ENCODE data around the gene PROB1. TPM values are rescaled to one million over a fixed set of nuclear protein-coding genes. Genes with fewer than 3 reads are reported as not detected.

PROB1 gene
- total RNA-seq, 4 donors from 2014 or later, result 0.18 to 0.94 (median 0.84) TPM

DNA sequence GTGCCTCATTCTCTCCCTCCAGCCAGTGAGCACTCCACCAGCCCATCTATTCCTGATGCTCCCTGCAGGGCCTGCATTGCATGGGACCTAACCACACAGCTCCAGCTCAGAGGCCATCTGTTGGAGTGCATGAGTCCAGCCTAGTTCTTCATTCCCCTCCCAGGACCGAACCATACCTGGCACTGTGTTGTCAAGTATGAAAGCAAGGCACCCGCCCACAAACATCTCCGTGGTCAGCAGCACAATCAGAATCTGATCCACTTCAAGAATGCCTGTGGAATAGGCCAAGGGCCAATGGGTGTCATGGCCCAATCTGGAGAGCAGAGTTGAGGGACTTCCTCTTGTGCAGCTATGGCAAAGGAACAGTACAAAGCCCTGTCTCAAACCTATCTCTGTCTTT, 17.7 kb downstream of the PROB1 start:
- Histone ChIP-seq H3K4me1 (peaks cover 0 to 17% (median 2%) of the 10 kb centered on the region in 4 donors), H3K9me3 (no peaks in the 10 kb centered on the region), H3K36me3 (peaks cover 0 to 26% (median 0%) of the 10 kb centered on the region in 3 donors), H3K27me3 (no peaks in the 10 kb centered on the region), H3K4me3 (no peak overlapping the region), H3K27ac (no peak overlapping the region)
- TF ChIP-seq, protein P1, sequence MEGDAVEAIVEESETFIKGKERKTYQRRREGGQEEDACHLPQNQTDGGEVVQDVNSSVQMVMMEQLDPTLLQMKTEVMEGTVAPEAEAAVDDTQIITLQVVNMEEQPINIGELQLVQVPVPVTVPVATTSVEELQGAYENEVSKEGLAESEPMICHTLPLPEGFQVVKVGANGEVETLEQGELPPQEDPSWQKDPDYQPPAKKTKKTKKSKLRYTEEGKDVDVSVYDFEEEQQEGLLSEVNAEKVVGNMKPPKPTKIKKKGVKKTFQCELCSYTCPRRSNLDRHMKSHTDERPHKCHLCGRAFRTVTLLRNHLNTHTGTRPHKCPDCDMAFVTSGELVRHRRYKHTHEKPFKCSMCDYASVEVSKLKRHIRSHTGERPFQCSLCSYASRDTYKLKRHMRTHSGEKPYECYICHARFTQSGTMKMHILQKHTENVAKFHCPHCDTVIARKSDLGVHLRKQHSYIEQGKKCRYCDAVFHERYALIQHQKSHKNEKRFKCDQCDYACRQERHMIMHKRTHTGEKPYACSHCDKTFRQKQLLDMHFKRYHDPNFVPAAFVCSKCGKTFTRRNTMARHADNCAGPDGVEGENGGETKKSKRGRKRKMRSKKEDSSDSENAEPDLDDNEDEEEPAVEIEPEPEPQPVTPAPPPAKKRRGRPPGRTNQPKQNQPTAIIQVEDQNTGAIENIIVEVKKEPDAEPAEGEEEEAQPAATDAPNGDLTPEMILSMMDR (IDR thresholded peaks at IDR 0.05), result no peak
- TF ChIP-seq POLR2A (IDR thresholded peaks at IDR 0.05), result no peak
- DNase-seq, result peak in 2 of 3 donors; percentile 17 to 37

DNA sequence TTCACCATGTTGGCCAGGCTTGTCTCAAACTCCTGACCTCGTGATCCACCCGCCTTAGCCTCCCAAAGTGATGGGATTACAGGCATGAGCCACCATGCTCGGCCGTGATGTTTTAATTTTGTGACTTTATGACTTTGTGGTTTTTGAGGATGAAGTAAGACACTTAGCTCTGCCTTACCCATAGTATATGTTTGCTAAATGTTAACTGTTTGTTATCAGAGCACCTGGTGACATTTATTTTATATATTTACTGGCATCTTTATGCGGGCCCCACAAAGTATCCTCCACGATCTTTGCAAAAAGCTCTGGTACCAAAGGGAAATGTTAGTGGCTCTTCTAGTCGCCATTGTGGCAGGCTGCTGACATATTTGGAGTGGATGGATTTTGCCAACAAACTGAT, 18.5 kb downstream of the PROB1 start:
- Histone ChIP-seq H3K4me3 (no peak overlapping the region), H3K27me3 (no peaks in the 10 kb centered on the region), H3K27ac (no peak overlapping the region), H3K9me3 (no peaks in the 10 kb centered on the region), H3K36me3 (peaks cover 0 to 34% (median 0%) of the 10 kb centered on the region in 3 donors), H3K4me1 (peaks cover 0 to 10% (median 2%) of the 10 kb centered on the region in 4 donors)
- DNase-seq, result no peak
- no peak for TF ChIP-seq POLR2A (IDR thresholded peaks at IDR 0.05)
- TF ChIP-seq, protein P1 (IDR thresholded peaks at IDR 0.05), result no peak

DNA sequence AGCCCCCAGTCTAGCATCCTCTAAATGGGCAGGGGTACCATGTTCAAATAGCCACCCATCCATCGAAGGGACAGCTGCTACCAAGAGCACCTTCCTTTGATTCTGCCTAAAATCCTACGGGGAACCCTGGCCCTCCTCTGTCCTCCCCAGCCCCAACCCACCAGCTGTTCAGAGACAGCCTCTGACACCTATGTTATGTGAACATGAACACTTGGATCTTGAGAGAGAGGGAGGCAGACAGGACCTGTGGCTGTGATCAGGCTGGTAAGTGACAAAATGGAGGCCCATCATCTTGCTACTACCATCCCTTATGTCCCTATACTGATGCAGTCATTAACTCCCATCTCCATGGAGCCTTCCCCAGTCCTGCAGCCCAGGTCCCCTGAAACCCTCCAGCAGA, 20.0 kb downstream of the PROB1 start:
- Histone ChIP-seq H3K27ac (peak overlapping the region in 1 of 4 donors; percentile 86), H3K4me3 (no peak overlapping the region), H3K4me1 (peaks cover 0 to 10% (median 2%) of the 10 kb centered on the region in 4 donors), H3K27me3 (no peaks in the 10 kb centered on the region), H3K36me3 (peaks cover 0 to 37% (median 0%) of the 10 kb centered on the region in 3 donors), H3K9me3 (no peaks in the 10 kb centered on the region)
- DNase-seq, result peak in 2 of 3 donors; percentile 22 to 35
- TF ChIP-seq POLR2A (IDR thresholded peaks at IDR 0.05), result no peak
- TF ChIP-seq, protein P1 (IDR thresholded peaks at IDR 0.05), result no peak

DNA sequence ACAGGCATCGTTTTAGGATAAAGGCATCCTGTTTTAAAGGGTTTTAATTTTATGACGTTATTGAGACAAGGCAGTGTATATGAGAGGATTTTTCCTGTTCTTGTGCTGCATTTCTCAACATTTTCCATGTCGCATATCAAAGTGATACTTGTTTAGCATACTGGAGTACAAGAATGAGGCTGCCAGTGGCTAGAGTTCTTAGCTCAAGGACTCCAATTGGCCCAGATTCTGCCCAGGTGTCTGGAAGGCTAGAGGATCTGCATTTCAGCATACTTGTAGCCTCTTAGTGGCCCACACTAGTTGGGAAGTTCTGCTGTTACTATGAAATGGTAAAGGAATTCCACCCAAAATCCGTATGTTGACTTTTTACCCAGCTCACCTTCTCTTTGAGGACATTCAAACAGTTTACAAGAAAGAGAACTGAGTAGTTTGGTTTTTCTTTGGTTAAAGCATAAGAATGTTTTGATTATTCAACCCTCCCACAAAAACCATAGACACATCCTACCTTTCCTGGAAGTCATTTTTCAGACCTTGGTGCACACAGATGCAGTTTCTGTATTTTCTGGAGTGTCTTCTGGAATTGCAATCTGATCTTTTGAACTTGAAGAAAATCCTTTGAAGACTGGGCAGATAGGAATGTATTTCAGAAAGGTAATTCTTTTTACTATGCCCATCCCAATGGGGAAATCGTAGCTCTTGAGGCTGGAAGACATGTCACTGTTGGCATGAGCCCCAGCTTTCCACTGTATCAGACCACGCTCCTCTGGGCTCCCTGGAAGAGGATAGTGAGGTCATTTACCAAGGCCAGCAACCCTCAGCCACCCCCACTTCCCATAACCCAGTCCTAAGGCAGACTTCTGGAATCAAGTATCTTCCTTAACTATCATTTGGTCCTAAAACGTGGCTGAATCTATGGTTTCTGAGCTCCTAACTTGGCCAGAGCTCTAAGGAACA, 23.1 kb downstream of the PROB1 start:
- Histone ChIP-seq H3K9me3 (no peaks in the 10 kb centered on the region), H3K4me3 (no peak overlapping the region), H3K27me3 (no peaks in the 10 kb centered on the region), H3K27ac (no peak overlapping the region), H3K36me3 (peaks cover 0 to 49% (median 2%) of the 10 kb centered on the region in 3 donors), H3K4me1 (peaks cover 0 to 10% (median 2%) of the 10 kb centered on the region in 4 donors)
- no peak for TF ChIP-seq POLR2A (IDR thresholded peaks at IDR 0.05)
- TF ChIP-seq, protein P1 (IDR thresholded peaks at IDR 0.05), result no peak
- no peak for DNase-seq

DNA sequence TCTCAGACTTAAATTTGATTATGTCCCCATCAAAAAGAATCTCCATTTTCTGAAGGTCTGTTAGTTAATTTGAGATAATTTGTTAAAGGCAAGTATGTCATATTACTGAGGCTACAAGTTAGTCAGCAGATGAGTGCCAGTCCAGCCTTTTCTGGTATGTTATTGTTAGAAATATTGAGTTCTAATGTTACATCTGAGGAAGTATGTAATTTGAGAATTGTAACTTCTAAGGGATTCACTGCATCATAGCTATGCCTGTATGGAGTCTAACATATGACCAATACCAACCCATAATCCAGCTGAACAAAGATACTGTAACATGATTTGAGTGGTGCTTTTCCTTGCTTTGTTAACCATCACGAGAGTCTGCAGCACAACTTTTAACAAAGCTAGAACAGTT, 25.7 kb downstream of the PROB1 start:
- peaks cover 0 to 5% (median 2%) of the 10 kb centered on the region in 4 donors for H3K4me1 ChIP-seq
- no peak for DNase-seq
- H3K27ac ChIP-seq, result no peak overlapping the region
- TF ChIP-seq, protein P1 (IDR thresholded peaks at IDR 0.05), result no peak
- TF ChIP-seq POLR2A (IDR thresholded peaks at IDR 0.05), result no peak
- H3K4me3 ChIP-seq, result no peak overlapping the region
- H3K36me3 ChIP-seq, result peaks cover 0 to 72% (median 2%) of the 10 kb centered on the region in 3 donors
- no peaks in the 10 kb centered on the region for H3K27me3 ChIP-seq
- no peaks in the 10 kb centered on the region for H3K9me3 ChIP-seq

All from Peyer's patch (tissue), 4 donors.